HG02798 (cell line): Measurements from ENCODE around the gene CHN2.

ENCODE experiments used
- ATAC-seq: cut with Tn5 transposase; IDR thresholded peaks from one replicate; pipeline ENCODE4 v1.9.1; 2021; ENCODE audit warnings: mild to moderate bottlenecking; ENCODE audit not compliant: unreplicated experiment, poor library complexity

CHN2 gene

GRCh38 chr7:29194594-29195427, at the start of gene CHN2:
TSS of gene CHN2 (plus strand) at chr7:29194775.
- peak; percentile 42 for ATAC-seq

DNA sequence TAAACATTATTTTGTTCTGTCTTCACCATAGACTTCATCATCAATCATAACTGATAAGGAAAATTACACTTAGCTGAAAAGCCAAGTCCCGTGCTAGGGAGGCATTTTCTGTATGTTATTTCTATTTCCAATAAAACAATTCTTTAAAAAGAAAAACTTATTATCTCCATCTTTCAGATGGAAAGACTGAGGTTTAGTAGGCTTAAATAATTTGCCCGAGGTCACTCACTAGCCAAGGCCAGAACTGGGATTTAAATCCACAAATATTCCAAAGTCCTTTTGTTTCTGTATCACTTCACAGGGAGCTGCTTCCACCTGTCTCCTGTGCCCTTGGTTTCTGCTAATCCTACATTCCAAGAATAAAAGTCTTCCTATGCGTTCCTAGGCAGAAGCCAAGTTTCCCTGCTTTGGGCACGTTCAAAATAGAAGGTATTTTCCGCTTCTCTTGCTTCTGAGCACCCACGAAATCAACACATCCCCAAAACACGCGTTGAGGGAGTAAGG, 49.0 kb upstream of the CHN2 start:
- no peak for ATAC-seq

- no peak for ATAC-seq
Observed at GRCh38 chr7:29146057-29146706, 48.4 kb upstream of the CHN2 start, which contains the start of gene CPVL. TSS of gene CPVL (minus strand) at chr7:29146537. CDS start at chr7:29121061, 25,476 bp downstream.

DNA sequence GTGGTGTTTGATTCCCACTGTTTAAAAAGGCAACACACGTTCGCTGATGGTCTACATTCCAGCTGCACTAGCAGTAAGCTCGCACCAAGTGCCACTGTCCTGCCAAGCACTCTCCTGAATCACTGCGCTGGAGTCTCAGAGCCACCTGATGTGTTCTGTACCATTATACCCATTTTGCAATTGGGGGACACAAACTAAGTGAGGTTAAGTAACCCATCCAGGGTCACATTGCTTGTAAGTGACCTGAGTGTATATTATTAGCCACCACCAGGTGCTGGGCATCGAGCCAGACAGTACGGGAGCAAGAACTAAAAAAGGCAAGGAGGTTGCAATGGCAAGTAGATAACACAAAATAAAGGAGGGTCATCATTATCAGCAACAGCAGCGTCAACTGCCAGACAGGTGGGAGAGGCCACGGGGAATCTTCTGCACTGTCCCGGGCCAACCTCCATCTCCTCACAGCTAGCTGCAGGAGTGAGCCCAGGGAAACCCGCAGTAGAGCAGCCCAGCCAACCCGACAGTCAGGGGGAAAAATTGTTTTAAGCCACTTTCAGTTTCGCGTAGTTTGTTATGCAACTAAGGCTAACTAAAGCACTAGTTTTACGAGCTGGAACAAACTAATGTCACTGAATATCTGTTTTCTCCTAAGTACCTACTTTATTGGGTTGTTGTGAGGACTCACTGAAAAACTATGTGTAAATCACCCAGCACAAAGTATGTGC, 47.5 kb upstream of the CHN2 start:
- ATAC-seq = no peak

GRCh38 chr7:29147821-29148220, 46.8 kb upstream of the CHN2 start:
- no peak for ATAC-seq

DNA sequence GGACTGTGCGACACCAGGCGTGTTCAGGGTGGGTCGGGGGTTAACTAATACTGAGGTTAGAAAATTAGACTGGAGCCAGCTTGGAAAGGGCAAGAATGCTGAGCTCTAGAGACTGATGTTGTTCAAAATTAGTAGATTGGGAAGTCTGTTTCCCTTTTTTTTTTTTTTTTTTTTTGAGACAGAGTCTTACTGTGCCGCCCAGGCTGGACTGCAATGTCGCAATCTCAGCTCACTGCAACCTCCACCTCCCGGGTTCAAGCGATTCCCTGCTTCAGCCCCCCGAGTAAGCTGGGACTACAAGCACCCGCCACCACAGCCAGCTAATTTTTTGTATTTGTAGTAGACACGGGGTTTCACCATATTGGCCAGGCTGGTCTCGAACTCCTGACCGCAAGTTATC, 45.5 kb upstream of the CHN2 start:
- ATAC-seq = no peak

- ATAC-seq = no peak
Observed at GRCh38 chr7:29150856-29151255, 43.7 kb upstream of the CHN2 start.

GRCh38 chr7:29154076-29154475, 40.5 kb upstream of the CHN2 start:
- no peak for ATAC-seq

- no peak for ATAC-seq
Observed at GRCh38 chr7:29156907-29157452, 37.6 kb upstream of the CHN2 start.

DNA sequence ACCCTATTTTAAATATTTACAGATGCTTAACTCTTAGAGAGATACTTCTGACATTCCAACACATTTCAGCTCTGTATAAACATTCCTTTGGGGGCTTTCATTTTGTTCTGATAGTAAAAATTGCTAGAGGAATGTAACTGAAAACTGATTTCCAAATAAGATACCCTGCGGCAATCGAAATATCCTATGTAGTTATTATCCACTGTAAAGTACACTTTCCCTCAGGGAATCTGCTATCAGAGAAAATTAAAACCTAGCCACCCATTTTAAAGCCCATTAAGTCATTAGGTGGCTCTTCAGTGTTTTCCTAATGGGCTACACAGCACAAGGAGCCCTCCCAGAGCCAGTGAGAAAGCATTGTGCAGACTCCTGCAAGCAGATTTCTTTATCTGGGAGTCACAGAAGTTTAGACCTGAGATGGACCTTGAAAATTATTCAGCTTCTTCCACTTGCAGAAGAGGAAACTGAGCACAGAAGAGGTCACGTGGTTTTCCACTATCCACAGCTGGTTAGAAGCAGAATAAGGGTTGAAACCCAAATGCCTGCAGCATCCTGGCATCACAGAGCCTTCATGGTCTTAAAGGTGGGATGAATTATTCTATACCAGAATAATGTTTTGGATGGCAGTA, 35.7 kb upstream of the CHN2 start:
- ATAC-seq = no peak

GRCh38 chr7:29160080-29160479, 34.5 kb upstream of the CHN2 start:
- no peak for ATAC-seq

GRCh38 chr7:29161231-29161630, 33.3 kb upstream of the CHN2 start:
- no peak for ATAC-seq

DNA sequence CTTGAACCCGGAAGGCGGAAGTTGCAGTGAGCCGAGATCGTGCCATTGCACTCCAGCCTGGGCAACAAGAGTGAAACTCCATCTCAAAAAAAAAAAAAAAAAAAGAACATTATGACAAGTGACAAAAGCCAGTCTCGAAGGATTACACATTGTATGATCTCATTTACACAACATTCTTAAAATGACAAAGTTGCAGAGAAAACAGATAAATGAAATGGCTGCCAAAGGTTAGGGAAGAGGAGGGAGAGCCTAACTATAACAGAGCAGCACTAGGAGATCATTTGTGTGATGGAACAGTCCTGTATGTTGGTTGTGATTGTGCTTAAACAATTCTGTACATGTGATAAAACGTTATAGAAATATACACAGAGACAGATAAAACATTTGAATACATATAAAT, 32.0 kb upstream of the CHN2 start:
- no peak for ATAC-seq

GRCh38 chr7:29163854-29164253, 30.7 kb upstream of the CHN2 start:
- ATAC-seq = no peak

DNA sequence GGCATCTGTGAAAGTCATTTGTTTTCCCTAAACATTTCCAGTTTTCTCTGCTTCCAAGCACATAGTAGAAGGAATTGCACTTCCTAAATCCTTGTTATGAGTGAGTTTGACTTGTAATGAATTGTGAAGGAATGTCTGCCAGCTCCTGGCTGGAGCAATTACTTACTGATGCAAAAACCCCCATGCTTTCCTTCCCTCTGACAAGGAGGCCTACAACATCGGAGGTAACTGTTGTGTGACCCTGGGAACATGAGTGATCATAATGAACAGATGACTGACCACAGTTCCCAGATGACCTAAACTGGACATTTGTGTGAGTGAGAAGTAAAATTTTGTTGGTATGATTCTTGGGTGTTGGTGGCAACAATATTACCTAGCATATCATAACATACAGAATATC, 26.9 kb upstream of the CHN2 start:
- ATAC-seq = no peak

GRCh38 chr7:29170781-29171180, 23.8 kb upstream of the CHN2 start:
- no peak for ATAC-seq

DNA sequence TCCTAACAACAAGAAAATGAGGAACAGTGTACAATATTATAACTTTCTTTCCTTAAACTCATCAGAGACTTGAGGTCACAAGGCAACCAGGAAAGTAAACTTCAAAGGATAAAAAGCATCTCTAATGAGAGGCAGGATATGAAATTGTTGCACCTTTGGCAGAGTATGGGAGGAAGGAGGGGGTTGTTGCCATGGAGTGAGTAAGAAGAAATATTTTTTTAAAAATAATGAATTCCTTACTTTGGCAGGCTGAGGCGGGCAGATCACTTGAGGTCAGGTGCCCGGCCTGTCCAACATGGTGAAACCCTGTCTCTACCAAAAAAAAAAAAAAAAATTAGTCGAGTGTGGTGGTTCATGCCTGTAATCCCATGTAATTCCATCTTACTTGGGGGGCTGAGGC, 21.1 kb upstream of the CHN2 start:
- no peak for ATAC-seq

DNA sequence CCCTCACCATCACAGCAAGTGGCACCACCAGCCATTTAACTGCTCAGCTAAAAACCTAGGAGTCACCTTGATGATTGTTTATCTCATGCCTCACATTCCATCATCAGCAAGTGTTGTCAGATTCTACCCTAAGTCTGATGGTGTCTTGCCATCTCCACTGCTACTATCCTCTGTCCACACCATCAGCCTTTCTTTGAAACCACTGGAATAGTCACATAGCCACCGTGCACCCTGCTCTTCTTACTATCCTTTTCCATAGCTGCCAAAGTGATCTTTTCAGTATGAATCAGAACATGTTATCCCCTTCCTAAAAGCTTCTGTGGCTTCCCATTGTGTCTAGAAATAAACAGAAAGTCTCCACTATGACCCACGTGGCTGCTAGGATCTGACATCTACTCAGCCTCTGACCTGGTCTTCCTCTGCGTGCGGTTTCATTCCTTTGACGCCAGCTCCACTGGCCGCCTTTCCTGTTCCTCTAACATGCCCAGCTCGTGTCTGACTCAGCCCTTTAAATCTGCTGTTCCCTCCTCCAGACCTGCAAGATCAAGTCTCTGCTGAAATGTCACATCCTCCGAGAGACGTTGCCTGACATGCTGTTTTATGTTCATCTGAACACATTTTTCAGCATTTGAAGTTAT, 16.5 kb upstream of the CHN2 start:
- ATAC-seq = no peak

GRCh38 chr7:29179115-29179514, 15.5 kb upstream of the CHN2 start:
- ATAC-seq = no peak

DNA sequence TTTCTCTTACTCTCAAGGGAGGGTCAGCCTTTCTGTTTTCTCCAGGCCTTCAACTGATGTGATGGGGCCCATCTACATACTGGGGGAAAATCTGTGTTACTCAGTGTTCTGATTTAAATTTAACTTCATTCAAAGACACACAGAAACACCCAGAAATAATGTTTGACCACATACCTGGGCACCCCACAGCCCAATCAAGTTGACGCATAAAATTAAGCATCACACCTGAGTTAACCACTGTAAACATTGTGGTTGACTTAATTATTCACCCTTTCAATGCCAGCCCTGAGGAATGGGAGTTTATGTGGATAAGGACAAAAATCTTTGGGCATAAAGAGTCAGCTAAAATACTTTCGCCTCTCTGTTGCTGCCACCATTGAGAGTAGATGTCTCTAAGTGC, 10.0 kb upstream of the CHN2 start:
- ATAC-seq = no peak
